IPS-NIHi7 (cell line): Measurements from ENCODE around the gene USP38.
"Not testable (repeated sequence)": the region's sequence is repeated elsewhere in the genome, so short reads cannot be mapped to it uniquely, and the experiment has no call there.

Source experiments
- DNase-seq: peaks from one replicate; pipeline ENCODE4 v3.0.0; 2012; ENCODE audit warnings: mixed read lengths; ENCODE audit errors: extremely low spot score

USP38 gene

DNA sequence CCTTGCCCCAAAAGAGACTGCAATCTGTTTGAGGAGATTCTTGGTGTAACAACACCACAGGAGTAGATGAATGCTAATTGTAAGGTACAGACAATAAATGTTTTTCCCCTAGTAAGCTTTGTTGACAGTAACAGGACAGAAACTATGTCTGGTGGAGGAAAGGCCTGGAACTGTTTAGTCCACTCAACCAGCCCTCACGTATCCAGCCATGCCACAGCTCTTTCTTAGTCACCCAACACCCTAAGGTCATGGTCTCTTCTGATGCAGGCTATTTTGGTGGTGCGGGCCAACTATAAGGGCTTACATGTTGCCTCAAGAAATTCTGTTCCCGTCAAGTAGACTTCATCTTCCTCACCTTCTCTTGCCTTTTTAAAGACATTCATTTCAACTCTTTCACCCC, 76.0 kb downstream of the USP38 start:
- no peak for DNase-seq

GRCh38 chr4:143262838-143263237, 78.1 kb downstream of the USP38 start:
- DNase-seq, result no peak

GRCh38 chr4:143267690-143268089, 83.0 kb downstream of the USP38 start:
- DNase-seq, result not testable (repeated sequence)

DNA sequence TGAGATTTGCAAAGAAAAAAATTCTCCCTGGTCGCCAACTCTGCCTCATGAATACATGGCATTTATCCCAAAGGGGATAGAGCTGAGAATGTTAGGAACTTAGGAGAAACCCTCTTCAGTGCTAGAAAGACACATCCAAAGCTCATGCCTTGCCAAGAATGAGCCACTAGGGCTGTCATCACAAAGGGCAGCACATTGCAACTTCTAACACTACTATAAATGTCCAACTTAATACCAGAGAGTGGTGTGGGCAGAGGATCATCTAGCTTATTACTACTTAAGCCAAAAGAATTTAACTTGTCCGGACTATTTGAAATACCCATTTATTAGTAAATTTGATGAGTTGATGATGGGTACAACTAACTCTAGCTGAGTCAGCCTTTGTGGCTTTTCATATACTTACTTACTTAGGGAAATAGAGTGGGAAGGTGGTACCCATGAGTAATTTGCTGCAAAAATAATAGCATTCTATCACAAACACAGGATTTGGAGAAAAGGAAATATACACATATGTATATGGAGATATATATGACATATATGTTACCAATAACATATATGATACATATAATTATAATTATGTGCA, 85.6 kb downstream of the USP38 start:
- DNase-seq, result no peak
